HEK293 (cell line): Measurements from ENCODE around the gene CLK2.

Experiments
- BCL11B ChIP-seq: fragments of 450-650 bp; formaldehyde crosslinking; IDR thresholded peaks from 2 replicates; pipeline ENCODE4 v1.5.1; 2016; ENCODE audit warnings: low read depth, missing biosample characterization, missing genetic modification characterization
- GLI4 ChIP-seq: fragments of 450-650 bp; formaldehyde crosslinking; IDR thresholded peaks from 2 replicates; pipeline ENCODE4 v1.5.1; 2016; ENCODE audit warnings: missing biosample characterization, missing genetic modification characterization
- HOXC10 ChIP-seq: sonication (generic); formaldehyde crosslinking; IDR thresholded peaks from 2 replicates; pipeline ENCODE4 v1.8.1; 2023; ENCODE audit warnings: mild to moderate bottlenecking, missing genetic modification reagents
- KLF1 ChIP-seq: fragments of 450-650 bp; formaldehyde crosslinking; IDR thresholded peaks from 2 replicates; pipeline ENCODE4 v1.5.1; 2016; ENCODE audit warnings: missing biosample characterization, missing genetic modification characterization
- KLF10 ChIP-seq: fragments of 450-650 bp; IDR thresholded peaks from 2 replicates; pipeline ENCODE4 v1.5.1; 2018; ENCODE audit warnings: missing biosample characterization, mild to moderate bottlenecking, missing genetic modification characterization
- KLF17 ChIP-seq: fragments of 450-650 bp; formaldehyde crosslinking; IDR thresholded peaks from 2 replicates; pipeline ENCODE4 v1.5.1; 2016; ENCODE audit warnings: missing biosample characterization, missing genetic modification characterization
- KLF7 ChIP-seq: fragments of 450-650 bp; formaldehyde crosslinking; IDR thresholded peaks from 2 replicates; pipeline ENCODE4 v1.5.1; 2016; ENCODE audit warnings: missing biosample characterization, missing genetic modification characterization, borderline replicate concordance
- KLF9 ChIP-seq: fragments of 450-650 bp; formaldehyde crosslinking; IDR thresholded peaks from 2 replicates; pipeline ENCODE4 v1.5.1; 2016; ENCODE audit warnings: missing biosample characterization, missing genetic modification characterization, low read depth
- OSR2 ChIP-seq: fragments of 450-650 bp; formaldehyde crosslinking; IDR thresholded peaks from 2 replicates; pipeline ENCODE4 v1.5.1; 2016; ENCODE audit warnings: missing biosample characterization, missing genetic modification characterization
- PBX3 ChIP-seq: sonication (generic); formaldehyde crosslinking; IDR thresholded peaks from 2 replicates; pipeline ENCODE4 v1.8.1; 2022; ENCODE audit warnings: mild to moderate bottlenecking, moderate library complexity, missing genetic modification reagents
- RBAK ChIP-seq: fragments of 450-650 bp; formaldehyde crosslinking; IDR thresholded peaks from 2 replicates; pipeline ENCODE4 v1.5.1; 2016; ENCODE audit warnings: missing biosample characterization, missing genetic modification characterization
- SP7 ChIP-seq: fragments of 450-650 bp; formaldehyde crosslinking; IDR thresholded peaks from 2 replicates; pipeline ENCODE4 v1.5.1; 2016; ENCODE audit warnings: missing biosample characterization, missing genetic modification characterization
- YY1 ChIP-seq: fragments of 450-650 bp; formaldehyde crosslinking; IDR thresholded peaks from 2 replicates; pipeline ENCODE4 v1.5.1; 2018; ENCODE audit warnings: missing biosample characterization, missing genetic modification characterization
- ZBTB49 ChIP-seq: fragments of 450-650 bp; formaldehyde crosslinking; IDR thresholded peaks from 2 replicates; pipeline ENCODE4 v1.5.1; 2016; ENCODE audit warnings: missing biosample characterization, missing genetic modification characterization, low read depth
- ZBTB7A ChIP-seq: fragments of 450-650 bp; formaldehyde crosslinking; IDR thresholded peaks from 2 replicates; pipeline ENCODE4 v1.5.1; 2016; ENCODE audit warnings: low read depth, missing biosample characterization, missing genetic modification characterization
- ZNF133 ChIP-seq: fragments of 450-650 bp; formaldehyde crosslinking; IDR thresholded peaks from 2 replicates; pipeline ENCODE4 v1.5.1; 2016; ENCODE audit warnings: missing biosample characterization, missing genetic modification characterization
- ZNF157 ChIP-seq: fragments of 450-650 bp; formaldehyde crosslinking; IDR thresholded peaks from 2 replicates; pipeline ENCODE4 v1.5.1; 2016; ENCODE audit warnings: missing biosample characterization, missing genetic modification characterization
- ZNF2 ChIP-seq: fragments of 450-650 bp; formaldehyde crosslinking; IDR thresholded peaks from 2 replicates; pipeline ENCODE4 v1.5.1; 2016; ENCODE audit warnings: missing biosample characterization, missing genetic modification characterization
- ZNF202 ChIP-seq: fragments of 450-650 bp; formaldehyde crosslinking; IDR thresholded peaks from 2 replicates; pipeline ENCODE4 v1.5.1; 2016; ENCODE audit warnings: missing biosample characterization, missing genetic modification characterization, borderline replicate concordance
- ZNF223 ChIP-seq: fragments of 450-650 bp; formaldehyde crosslinking; IDR thresholded peaks from 2 replicates; pipeline ENCODE4 v1.5.1; 2016; ENCODE audit warnings: missing biosample characterization, missing genetic modification characterization
- ZNF514 ChIP-seq: fragments of 450-650 bp; formaldehyde crosslinking; IDR thresholded peaks from 2 replicates; pipeline ENCODE4 v1.5.1; 2016; ENCODE audit warnings: missing biosample characterization, missing genetic modification characterization
- ZNF560 ChIP-seq: fragments of 450-650 bp; formaldehyde crosslinking; IDR thresholded peaks from 2 replicates; pipeline ENCODE4 v1.5.1; 2017; ENCODE audit warnings: missing biosample characterization, missing genetic modification characterization, borderline replicate concordance
- ZNF561 ChIP-seq: fragments of 450-650 bp; IDR thresholded peaks from 2 replicates; pipeline ENCODE4 v1.5.1; 2018; ENCODE audit warnings: missing biosample characterization, missing genetic modification characterization, borderline replicate concordance
- ZNF658 ChIP-seq: fragments of 450-650 bp; formaldehyde crosslinking; IDR thresholded peaks from 2 replicates; pipeline ENCODE4; 2016; ENCODE audit warnings: missing biosample characterization, missing genetic modification characterization
- ZNF660 ChIP-seq: fragments of 450-650 bp; IDR thresholded peaks from 2 replicates; pipeline ENCODE4 v1.5.1; 2018; ENCODE audit warnings: missing biosample characterization, mild to moderate bottlenecking, missing genetic modification characterization
- ZNF692 ChIP-seq: fragments of 450-650 bp; formaldehyde crosslinking; IDR thresholded peaks from 2 replicates; pipeline ENCODE4 v1.5.1; 2016; ENCODE audit warnings: missing biosample characterization, missing genetic modification characterization
- ZNF76 ChIP-seq: fragments of 450-650 bp; formaldehyde crosslinking; IDR thresholded peaks from 2 replicates; pipeline ENCODE4; 2016; ENCODE audit warnings: low read depth, missing biosample characterization, missing genetic modification characterization, borderline replicate concordance
- ZNF785 ChIP-seq: fragments of 450-650 bp; formaldehyde crosslinking; IDR thresholded peaks from 2 replicates; pipeline ENCODE4 v1.5.1; 2016; ENCODE audit warnings: missing biosample characterization, missing genetic modification characterization
- ZNF837 ChIP-seq: fragments of 450-650 bp; formaldehyde crosslinking; IDR thresholded peaks from 2 replicates; pipeline ENCODE4 v1.5.1; 2016; ENCODE audit warnings: missing biosample characterization, missing genetic modification characterization
- ZSCAN23 ChIP-seq: fragments of 450-650 bp; formaldehyde crosslinking; IDR thresholded peaks from 2 replicates; pipeline ENCODE4 v1.5.1; 2016; ENCODE audit warnings: missing biosample characterization, missing genetic modification characterization
- ZSCAN4 ChIP-seq: fragments of 450-650 bp; formaldehyde crosslinking; IDR thresholded peaks from 2 replicates; pipeline ENCODE4 v1.5.1; 2017; ENCODE audit warnings: missing biosample characterization, missing genetic modification characterization
- ZSCAN5A ChIP-seq: fragments of 450-650 bp; formaldehyde crosslinking; IDR thresholded peaks from 2 replicates; pipeline ENCODE4 v1.5.1; 2016; ENCODE audit warnings: missing biosample characterization, missing genetic modification characterization

Gene CLK2

GRCh38 chr1:155255243-155256007 lies 17.9 kb downstream of the CLK2 start, which contains the start of gene ENTREP3 (continued):
- TF ChIP-seq KLF10 (tag by site-specific recombination) (0 out of 2 replicates have a peak, but pooled peaks have one; percentile 57), ZNF560 (tag by site-specific recombination) (no peak), ZSCAN23 (0 out of 2 replicates have a peak, but pooled peaks have one; percentile 55), ZNF223 (peak; percentile 70; the same call in 1 of the 2 replicates), ZNF202 (tag by site-specific recombination) (no peak), SP7 (tag by site-specific recombination) (peak; percentile 82), BCL11B (tag by site-specific recombination) (no peak), ZNF514 (tag by site-specific recombination) (no peak), OSR2 (tag by site-specific recombination) (no peak), ZSCAN4 (tag by site-specific recombination) (0 out of 2 replicates have a peak, but pooled peaks have one; percentile 27), PBX3 (no peak), ZNF133 (no peak), YY1 (peak; percentile 93), ZNF658 (tag by site-specific recombination) (no peak), ZBTB7A (tag by site-specific recombination) (peak; percentile 89), ZNF837 (tag by site-specific recombination) (no peak), ZSCAN5A (tag by site-specific recombination) (peak; percentile 32; the same call in 1 of the 2 replicates), HOXC10 (CRISPR knock-in tag) (no peak), ZNF2 (peak; percentile 65; the same call in 1 of the 2 replicates), KLF9 (tag by site-specific recombination) (peak; percentile 41), ZNF157 (tag by site-specific recombination) (no peak), ZNF76 (tag by site-specific recombination) (peak; percentile 98), RBAK (tag by site-specific recombination) (no peak), ZNF561 (peak; percentile 86; the same call in 1 of the 2 replicates), ZBTB49 (tag by site-specific recombination) (no peak), GLI4 (tag by site-specific recombination) (no peak), ZNF785 (tag by site-specific recombination) (0 out of 2 replicates have a peak, but pooled peaks have one; percentile 66), KLF17 (tag by site-specific recombination) (peak; percentile 87), ZNF692 (tag by site-specific recombination) (peak; percentile 77), KLF7 (tag by site-specific recombination) (0 out of 2 replicates have a peak, but pooled peaks have one; percentile 60), ZNF660 (tag by site-specific recombination) (0 out of 2 replicates have a peak, but pooled peaks have one; percentile 60), KLF1 (tag by site-specific recombination) (peak; percentile 69)
